ENCODE measurements around the gene COX4I2. TPM values are rescaled to one million over a fixed set of nuclear protein-coding genes. Genes with fewer than 3 reads are reported as not detected.

COX4I2 gene
- total RNA-seq, 4 donors from 2014 or later, result 2.5 TPM; not detected in 3

DNA sequence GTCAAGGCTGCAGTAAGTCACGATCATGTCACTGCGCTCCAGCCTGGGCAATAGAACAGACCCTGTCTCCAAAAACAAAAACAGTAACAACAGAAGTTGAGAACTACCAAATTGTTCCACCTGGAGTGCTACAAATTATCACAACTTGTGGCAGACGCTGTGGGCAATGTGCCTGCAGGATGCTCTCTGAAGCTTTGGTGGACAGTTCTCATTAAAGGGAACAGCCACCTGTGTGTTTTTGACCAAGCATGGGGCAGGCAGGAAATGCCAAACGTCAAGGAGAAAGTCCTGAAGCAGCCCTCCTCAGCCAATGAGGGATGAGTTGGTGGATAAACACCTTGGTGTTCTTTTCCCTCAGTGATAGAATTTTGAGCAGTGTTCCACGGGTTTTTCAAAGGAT, 15.8 kb downstream of the COX4I2 start:
- TF ChIP-seq POLR2A (IDR thresholded peaks at IDR 0.05), result no peak
- no peak for TF ChIP-seq CTCF (IDR thresholded peaks at IDR 0.05)
- Histone ChIP-seq H3K4me1 (no peaks in the 10 kb centered on the region), H3K4me3 (no peak overlapping the region), H3K27ac (no peak overlapping the region), H3K27me3 (no peaks in the 10 kb centered on the region), H3K9me3 (no peaks in the 10 kb centered on the region), H3K36me3 (no peaks in the 10 kb centered on the region)
- no peak for DNase-seq

GRCh38 chr20:31654534-31654933, 16.8 kb downstream of the COX4I2 start:
- Histone ChIP-seq H3K27ac (no peak overlapping the region), H3K4me1 (no peaks in the 10 kb centered on the region), H3K27me3 (no peaks in the 10 kb centered on the region), H3K4me3 (no peak overlapping the region), H3K9me3 (no peaks in the 10 kb centered on the region), H3K36me3 (no peaks in the 10 kb centered on the region)
- DNase-seq, result no peak
- TF ChIP-seq CTCF (IDR thresholded peaks at IDR 0.05) (no peak), POLR2A (IDR thresholded peaks at IDR 0.05) (no peak)

DNA sequence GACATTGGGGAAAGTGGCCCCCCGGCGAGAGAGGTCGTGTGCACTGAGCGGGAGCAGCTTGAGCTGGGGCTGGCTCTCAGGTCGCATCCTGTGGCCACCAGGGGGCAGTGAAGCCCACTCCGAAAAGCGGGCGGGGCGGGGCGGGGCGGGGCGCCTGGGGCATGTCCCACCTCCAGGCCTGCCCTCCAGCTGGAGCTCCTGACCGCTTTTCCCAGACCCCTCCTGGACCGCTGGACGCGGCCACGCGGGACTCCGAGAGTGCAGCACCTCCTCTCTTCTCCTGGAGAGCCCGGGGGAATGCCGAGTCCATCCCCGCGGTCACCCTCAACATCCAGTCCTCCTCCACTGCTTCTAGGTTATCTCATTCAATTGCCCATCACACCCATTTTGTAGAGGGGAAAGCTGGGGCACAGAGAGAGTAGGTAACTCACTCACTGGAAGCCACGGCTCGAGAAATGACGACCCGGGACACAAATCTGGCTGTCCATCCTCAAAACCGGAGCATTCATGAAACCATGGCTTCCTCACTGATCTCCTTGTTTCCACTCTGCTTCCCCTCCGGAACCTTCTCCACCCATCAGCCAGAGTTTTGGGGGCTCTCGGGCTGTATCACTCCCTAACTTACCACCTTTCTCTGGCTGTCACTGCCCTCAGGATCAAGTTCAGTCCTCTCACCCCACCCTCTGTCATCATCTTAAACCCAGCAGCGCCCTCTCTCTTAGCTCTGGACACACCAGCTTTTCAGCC, 24.1 kb downstream of the COX4I2 start:
- peak; percentile 80 to 91 (median 91) for DNase-seq
- H3K4me3 ChIP-seq, result peak overlapping the region; percentile 32 to 47 (median 40)
- H3K4me1 ChIP-seq, result peaks cover 0 to 48% (median 5%) of the 10 kb centered on the region in 4 donors
- no peaks in the 10 kb centered on the region for H3K27me3 ChIP-seq
- H3K27ac ChIP-seq, result peak overlapping the region; percentile 43 to 79 (median 56)
- H3K36me3 ChIP-seq, result peaks cover 0 to 16% (median 0%) of the 10 kb centered on the region in 3 donors
- no peaks in the 10 kb centered on the region for H3K9me3 ChIP-seq
- peak in 1 of 2 donors; percentile 34 for TF ChIP-seq POLR2A (IDR thresholded peaks at IDR 0.05)
- peak in 5 of 6 experiments; percentile 62 to 92 (median 65) for TF ChIP-seq CTCF (IDR thresholded peaks at IDR 0.05)

GRCh38 chr20:31662372-31662854, 24.7 kb downstream of the COX4I2 start:
- TF ChIP-seq POLR2A (IDR thresholded peaks at IDR 0.05), result no peak
- TF ChIP-seq CTCF (IDR thresholded peaks at IDR 0.05), result no peak
- Histone ChIP-seq H3K36me3 (peaks cover 0 to 16% (median 0%) of the 10 kb centered on the region in 3 donors), H3K27ac (peak overlapping the region; percentile 43 to 79 (median 56)), H3K4me3 (peak overlapping the region in 1 of 4 donors; percentile 44), H3K27me3 (no peaks in the 10 kb centered on the region), H3K9me3 (no peaks in the 10 kb centered on the region), H3K4me1 (peaks cover 0 to 54% (median 5%) of the 10 kb centered on the region in 4 donors)
- no peak for DNase-seq

GRCh38 chr20:31663524-31663837, 25.8 kb downstream of the COX4I2 start:
- DNase-seq, result no peak
- TF ChIP-seq POLR2A (IDR thresholded peaks at IDR 0.05) (no peak), CTCF (IDR thresholded peaks at IDR 0.05) (no peak)
- Histone ChIP-seq H3K36me3 (peaks cover 0 to 16% (median 0%) of the 10 kb centered on the region in 3 donors), H3K4me1 (peaks cover 0 to 60% (median 6%) of the 10 kb centered on the region in 4 donors), H3K27me3 (no peaks in the 10 kb centered on the region), H3K4me3 (no peak overlapping the region), H3K27ac (peak overlapping the region in 3 of 4 donors; percentile 32 to 81 (median 80)), H3K9me3 (no peaks in the 10 kb centered on the region)

Measured in Peyer's patch (tissue), 4 donors.